Measurements from ENCODE around the gene TMEM247. TPM values are rescaled to one million over a fixed set of nuclear protein-coding genes. Genes with fewer than 3 reads are reported as not detected.
A peak's percentile ranks its signal among the peaks of the same experiment; 100 is the strongest.
"Not testable (repeated sequence)": the region's sequence is repeated elsewhere in the genome, so short reads cannot be mapped to it uniquely, and the experiment has no call there.

Gene TMEM247
- total RNA-seq, 1 donor from 2014 or later = not detected

DNA sequence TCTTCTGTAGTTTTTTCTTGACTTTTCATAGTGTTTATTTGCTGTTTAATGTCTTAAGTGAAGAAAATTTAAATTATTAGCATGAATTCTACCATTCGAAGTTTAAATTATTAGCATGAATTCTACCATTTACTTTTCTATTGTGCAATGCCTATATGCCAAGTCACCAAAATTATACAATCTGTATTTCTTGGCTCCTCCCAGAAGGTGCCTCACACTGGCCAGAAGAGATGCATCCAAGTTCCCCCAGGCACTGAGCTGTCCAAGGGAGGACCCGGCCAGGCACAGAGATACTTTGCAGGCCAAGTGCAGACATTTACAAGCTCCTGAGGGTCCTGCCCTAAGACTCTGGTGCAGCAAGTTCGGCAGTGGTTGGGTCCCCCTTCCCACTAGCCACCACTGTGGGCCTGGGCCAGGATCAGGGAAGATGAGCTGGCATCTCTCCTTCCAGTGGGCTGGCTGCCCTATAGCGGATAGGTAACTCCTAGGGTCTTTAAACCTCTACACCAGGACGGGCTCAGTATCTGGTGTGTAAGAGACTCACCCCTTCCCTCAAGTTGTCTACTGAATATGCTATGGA lies 31.3 kb downstream of the TMEM247 start:
- DNase-seq (ENCODE audit: low read depth) = no peak

DNA sequence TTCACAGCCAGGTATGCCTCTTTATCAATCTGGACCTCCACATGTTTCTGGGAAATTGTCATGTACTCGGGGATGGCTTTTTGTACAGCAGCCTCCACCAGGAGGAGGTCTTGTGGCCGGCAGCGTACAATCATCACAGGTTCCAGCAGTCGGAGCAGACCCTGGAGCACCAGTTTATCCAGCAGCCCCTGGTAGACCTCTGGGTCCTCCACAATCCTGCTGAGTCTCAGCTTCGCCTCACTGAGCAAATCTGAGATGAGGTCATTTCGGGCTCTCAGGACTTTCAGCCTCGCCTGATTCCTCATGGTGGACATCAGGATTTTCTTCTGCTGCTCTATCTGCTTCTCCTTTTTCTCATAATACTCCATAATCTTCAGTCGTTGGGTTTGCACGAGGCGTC lies 32.8 kb downstream of the TMEM247 start:
- no peak for DNase-seq (ENCODE audit: low read depth)

DNA sequence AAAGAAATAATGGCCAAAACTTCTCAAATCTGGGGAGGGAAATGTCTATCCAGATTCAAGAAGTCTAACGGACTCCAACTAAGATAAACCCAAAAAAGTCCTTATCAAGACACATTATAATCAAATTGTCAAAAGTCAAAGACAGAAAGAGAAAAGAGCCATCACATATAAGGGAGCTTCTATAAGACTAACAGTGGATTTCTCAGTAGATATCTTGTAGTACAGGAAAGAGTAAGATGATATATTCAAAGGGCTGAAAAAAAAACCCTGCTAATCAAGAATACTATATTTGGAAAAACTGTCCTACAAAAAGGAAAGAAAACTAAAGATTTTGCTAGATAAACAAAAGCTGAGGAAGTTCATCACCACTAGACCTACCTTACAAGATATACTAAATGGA lies 35.4 kb downstream of the TMEM247 start:
- DNase-seq (ENCODE audit: low read depth) = no peak

DNA sequence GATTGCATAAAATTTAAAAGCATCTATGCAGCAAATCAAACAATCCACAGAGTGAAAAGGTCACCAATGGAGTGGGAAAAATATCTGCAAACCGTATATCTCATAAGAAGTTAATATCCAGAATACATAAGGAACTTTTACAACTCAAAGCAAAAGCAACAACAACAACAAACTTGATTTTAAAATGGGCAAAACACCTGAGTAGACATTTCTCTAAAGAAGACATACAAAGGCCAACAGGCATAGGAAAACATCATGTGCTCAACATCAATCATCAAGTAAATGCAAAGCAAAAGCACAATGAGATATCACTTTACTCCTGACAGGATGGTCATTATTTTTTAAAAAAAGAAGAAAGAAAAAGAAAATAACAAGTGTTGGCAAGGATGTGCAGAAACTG lies 38.1 kb downstream of the TMEM247 start:
- no peak for DNase-seq (ENCODE audit: low read depth)

DNA sequence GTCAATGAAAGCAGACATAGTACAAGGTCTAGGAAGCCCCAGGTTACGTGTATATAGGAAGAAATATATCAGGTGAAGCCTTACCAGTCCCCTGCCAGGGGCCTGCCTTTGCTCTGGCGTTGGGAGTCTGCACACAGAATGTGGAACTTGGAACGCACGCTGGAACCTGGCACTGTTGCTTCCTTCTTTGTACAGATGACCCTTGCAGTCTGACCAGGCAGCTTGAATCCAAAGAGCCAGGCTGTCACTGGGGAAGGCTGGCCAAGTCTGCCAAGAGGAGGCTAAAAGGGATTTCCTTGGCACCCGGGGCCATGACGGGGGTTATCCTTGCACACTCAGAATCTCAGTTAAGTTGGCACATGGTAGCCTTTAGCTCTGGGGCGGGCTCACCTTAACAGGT lies 39.5 kb downstream of the TMEM247 start:
- DNase-seq (ENCODE audit: low read depth) = no peak

DNA sequence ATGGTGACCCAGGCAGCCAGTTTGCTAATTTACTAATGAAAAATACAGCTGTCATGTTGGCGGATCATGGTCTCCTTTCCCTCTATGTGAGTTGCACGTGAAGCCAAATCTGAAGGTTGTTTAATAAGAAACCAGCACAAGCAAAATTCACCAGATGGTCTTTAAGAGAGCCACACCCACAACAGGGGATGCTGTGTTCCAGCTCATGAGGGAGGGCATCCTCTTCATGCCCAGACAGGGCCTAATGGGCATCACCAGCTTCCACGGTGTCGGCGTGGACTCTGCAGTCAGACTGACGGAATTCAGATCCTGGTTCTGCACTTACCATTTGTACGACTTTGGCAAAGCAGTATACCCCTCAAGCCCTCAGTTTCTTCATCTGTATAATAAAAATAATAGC lies 39.9 kb downstream of the TMEM247 start:
- DNase-seq (ENCODE audit: low read depth) = no peak

DNA sequence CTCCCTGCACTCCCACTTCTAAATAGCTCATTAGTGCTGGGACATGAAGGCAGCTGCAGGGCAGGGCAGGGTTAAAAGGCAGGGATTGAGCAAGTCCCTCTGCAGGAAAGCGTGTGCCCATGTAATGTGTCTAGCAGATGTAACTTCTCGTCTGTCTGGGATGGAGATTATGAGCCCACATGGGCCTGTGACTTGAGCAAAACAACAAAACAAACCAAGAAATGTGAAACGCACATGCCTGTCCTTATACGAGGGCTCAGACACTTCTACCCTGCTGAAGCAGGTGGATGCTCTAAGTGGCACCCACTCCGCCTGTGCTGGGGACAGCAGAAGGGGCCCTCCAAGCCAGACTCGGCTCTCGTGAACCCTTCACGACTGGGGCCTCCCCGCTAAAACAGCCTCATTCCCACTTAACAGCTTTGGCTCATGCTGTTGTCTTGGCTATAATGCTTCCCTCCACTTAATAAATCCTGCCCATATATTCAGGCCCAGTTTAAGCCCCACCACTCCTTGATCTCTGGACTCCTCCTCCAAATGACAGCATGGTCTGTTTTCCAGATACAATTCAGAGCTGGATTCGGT lies 40.9 kb downstream of the TMEM247 start:
- DNase-seq (ENCODE audit: low read depth) = no peak

DNA sequence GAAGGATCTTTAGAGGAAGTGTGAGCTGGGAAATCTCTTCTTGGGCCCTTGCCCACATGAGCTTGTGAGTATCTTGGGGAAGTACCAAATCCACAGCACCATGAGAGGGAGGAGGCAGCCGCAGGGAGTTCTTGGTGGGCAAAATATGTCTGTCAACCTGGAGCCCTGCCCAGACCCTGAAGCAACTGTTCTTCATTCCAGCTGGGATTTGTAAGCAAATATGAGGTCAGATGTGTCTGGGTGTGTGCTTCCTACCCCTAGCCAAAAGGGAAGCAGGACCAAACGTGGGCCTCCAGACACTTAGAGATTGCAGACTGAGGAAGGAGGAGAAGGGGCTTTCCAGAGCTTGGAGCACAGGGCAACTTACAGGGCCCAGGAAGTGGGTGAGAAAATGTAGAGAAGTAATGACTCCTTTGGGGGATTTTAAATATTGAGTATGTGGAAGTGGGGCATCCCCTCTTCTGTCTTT lies 41.9 kb downstream of the TMEM247 start:
- peak; percentile 98 for DNase-seq (ENCODE audit: low read depth)

DNA sequence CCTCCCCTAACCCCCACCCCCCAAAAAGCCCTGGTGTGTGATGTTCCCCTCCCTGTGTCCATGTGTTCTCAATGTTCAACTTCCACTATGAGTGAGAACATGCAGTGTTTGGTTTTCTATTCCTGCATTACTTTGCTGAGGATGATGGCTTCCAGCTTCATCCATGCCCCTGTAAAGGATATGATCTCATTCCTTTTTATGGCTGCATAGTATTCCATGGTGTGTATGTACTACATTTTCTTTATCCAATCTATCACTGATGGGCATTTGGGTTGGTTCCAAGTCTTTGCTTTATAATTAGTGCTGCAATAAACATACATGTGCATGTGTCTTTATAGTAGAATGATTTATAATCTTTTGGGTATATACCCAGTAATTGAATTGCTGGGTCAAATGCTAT lies 43.0 kb downstream of the TMEM247 start:
- not testable (repeated sequence) for DNase-seq (ENCODE audit: low read depth)

DNA sequence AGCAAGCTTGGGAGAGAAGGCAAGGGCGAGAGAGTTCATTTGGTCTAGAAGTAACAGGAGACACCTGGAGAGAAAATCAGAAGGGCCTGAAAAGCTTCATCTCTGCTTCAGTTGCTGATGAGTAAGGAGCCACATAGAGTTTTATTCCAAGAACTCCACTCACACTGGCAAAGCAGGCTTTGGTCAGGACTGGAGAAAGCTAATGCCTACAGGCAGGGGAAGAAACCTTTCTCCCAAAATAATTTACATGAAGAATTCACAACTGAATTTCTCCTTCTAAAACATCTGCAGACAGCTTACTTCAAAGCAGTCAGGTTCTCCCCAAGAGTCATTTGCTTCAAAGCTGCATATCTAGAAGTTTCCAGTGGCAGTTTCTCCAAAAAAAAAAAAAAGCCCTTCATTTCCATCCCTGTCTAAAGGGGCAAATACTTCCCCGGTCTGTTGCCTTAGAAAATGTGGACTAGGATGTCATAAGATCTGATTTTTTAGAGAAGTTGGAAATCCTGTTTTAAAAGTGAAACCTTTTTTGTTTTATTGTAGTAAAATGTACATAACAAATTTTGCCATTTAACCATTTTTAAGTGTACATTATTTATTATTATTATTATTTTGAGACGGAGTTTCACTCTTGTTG lies 46.3 kb downstream of the TMEM247 start:
- no peak for DNase-seq (ENCODE audit: low read depth)

DNA sequence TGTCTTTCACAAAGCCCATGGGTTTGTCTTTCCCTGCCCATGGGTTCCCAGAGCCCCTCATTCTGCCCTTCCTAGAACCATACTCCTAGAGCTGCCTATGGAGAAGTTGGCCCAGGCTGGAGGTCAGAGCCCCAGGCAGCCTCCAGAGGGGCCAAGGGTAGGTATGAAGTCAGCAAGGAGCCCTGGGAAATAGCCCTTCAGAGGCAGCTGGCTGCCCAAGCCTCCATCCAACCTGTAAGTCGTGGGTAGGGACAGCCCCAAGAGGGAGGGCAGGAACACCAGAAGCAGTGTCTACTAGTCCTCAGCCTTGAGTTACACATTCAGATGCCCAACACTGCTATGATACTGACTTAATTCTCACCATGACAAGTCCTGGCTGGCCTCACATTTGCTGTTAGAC lies 49.5 kb downstream of the TMEM247 start:
- no peak for DNase-seq (ENCODE audit: low read depth)

DNA sequence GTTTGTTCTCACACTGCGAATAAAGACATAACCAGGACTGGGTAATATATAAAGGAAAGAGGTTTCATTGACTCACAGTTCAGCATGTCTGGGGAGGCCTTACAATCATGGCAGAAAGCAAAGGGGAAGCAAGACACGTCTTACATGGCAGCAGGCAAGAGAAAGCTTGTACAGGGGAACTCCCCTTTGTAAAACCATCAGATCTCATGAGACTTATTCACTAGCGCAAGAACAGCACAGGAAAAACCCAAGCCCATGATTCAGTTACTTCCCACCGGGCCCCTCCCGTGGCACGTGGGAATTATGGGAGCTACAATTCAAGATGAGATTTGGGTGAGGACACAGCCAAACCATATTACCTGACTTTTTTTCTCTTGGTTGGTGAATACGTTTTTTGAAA lies 51.3 kb downstream of the TMEM247 start:
- DNase-seq (ENCODE audit: low read depth) = no peak

DNA sequence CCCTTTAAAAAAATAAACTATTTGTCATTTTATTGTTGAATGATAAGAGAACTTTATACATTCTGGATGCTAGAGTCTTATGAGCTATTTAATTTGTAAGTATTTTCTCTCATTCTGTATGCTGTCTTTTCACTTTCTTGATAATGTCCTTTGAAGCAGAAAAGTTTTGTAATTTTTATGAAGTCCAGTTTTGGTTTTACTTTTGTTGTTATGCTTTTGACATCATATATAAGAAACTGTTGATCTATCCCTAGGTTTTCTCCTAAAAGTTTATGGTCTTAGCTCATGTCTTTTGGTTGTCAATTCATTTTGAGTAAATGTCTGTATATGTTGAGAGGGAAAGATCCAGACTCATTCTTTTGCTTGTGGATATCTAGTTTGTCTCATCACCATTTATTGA lies 52.5 kb downstream of the TMEM247 start:
- DNase-seq (ENCODE audit: low read depth) = no peak

Other genes with a start within 250 kb of the TMEM247 start
- 48.5 and 49.8 TPM in 2 replicates for gene EPAS1, start 182.2 kb upstream of the TMEM247 start, total RNA-seq
- 79.0 and 90.9 TPM in 2 replicates for gene RHOQ, start 62.9 kb downstream of the TMEM247 start, total RNA-seq
- 2.2 and 4.1 TPM in 2 replicates for gene ATP6V1E2, start 63.0 kb downstream of the TMEM247 start, total RNA-seq
- gene PIGF, start 137.5 kb downstream of the TMEM247 start, total RNA-seq = 27.6 and 30.2 TPM in 2 replicates
- gene CRIPT, start 137.7 kb downstream of the TMEM247 start, total RNA-seq = 13.7 and 19.9 TPM in 2 replicates
- gene SOCS5, start 219.7 kb downstream of the TMEM247 start, total RNA-seq = 21.5 and 30.6 TPM in 2 replicates